Measurements from ENCODE around the gene CHAC2. TPM values are rescaled to one million over a fixed set of nuclear protein-coding genes. Genes with fewer than 3 reads are reported as not detected.

CHAC2 gene
- total RNA-seq, 1 donor from 2014 or later: 2.9 TPM

DNA sequence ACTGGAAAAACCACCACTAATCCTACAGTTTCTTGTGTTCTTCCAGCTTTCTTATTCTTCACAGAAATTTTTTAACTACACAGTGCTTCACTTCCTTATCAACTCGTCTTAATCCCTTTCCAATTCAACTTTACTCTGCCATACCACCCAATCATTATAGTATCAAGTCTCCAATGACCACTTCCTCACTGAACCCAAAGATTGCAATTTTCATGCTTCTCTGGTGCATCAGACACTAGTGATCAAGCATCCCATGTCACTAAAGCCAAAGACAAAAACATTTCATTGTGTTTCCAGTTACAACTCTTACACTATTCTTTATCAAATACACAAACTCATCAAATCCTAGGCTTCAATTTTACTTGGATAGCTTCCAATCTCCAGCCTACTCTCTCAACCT is 9.5 kb downstream of the CHAC2 start:
- DNase-seq (ENCODE audit: low spot score, unreplicated experiment): no peak
- Mint-ChIP-seq H3K9me3 (ENCODE audit: low read depth) (no peaks in the 10 kb centered on the region), H3K36me3 (ENCODE audit: insufficient read depth) (peaks cover 11% of the 10 kb centered on the region), H3K4me1 (ENCODE audit: low read depth) (no peaks in the 10 kb centered on the region), H3K27ac (peak overlapping the region; percentile 12), H3K27me3 (no peaks in the 10 kb centered on the region), H3K4me3 (ENCODE audit: low read depth) (no peak overlapping the region)
- TF ChIP-seq, protein P1, sequence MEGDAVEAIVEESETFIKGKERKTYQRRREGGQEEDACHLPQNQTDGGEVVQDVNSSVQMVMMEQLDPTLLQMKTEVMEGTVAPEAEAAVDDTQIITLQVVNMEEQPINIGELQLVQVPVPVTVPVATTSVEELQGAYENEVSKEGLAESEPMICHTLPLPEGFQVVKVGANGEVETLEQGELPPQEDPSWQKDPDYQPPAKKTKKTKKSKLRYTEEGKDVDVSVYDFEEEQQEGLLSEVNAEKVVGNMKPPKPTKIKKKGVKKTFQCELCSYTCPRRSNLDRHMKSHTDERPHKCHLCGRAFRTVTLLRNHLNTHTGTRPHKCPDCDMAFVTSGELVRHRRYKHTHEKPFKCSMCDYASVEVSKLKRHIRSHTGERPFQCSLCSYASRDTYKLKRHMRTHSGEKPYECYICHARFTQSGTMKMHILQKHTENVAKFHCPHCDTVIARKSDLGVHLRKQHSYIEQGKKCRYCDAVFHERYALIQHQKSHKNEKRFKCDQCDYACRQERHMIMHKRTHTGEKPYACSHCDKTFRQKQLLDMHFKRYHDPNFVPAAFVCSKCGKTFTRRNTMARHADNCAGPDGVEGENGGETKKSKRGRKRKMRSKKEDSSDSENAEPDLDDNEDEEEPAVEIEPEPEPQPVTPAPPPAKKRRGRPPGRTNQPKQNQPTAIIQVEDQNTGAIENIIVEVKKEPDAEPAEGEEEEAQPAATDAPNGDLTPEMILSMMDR (IDR thresholded peaks at IDR 0.05; ENCODE audit: unreplicated experiment): no peak

DNA sequence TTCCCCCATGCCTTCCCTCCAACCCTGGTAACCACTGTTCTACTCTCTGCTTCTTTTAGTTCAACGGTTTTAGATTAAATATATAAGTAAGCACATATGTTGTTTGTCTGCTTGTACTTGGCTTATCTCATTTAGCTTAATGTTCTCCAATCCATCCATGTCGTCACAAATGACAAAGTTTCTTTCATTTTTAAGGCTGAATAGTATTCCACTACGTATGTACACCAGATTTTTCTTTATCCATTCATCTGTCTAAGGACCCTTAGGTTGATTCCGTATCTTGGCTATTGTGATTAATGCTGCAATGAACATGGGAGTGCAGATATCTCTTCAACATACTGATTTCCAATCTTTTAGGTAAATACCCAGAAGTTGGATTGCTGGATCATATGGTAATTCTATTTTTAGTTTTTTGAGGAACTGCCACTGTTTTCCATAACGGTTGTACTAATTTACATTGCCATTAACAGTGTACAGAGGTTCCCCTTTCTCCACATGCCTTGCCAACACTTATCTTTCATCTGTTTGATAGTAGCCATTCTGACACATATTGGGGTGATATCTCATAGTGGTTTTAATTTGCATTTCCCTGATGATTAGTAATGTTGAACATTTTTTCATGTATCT is 11.0 kb downstream of the CHAC2 start:
- H3K9me3 Mint-ChIP-seq (ENCODE audit: low read depth): no peaks in the 10 kb centered on the region
- no peaks in the 10 kb centered on the region for H3K4me1 Mint-ChIP-seq (ENCODE audit: low read depth)
- TF ChIP-seq, protein P1 (IDR thresholded peaks at IDR 0.05; ENCODE audit: unreplicated experiment): no peak
- DNase-seq (ENCODE audit: low spot score, unreplicated experiment): no peak
- no peak overlapping the region for H3K4me3 Mint-ChIP-seq (ENCODE audit: low read depth)
- no peaks in the 10 kb centered on the region for H3K27me3 Mint-ChIP-seq
- H3K27ac Mint-ChIP-seq: no peak overlapping the region
- H3K36me3 Mint-ChIP-seq (ENCODE audit: insufficient read depth): peaks cover 9% of the 10 kb centered on the region

DNA sequence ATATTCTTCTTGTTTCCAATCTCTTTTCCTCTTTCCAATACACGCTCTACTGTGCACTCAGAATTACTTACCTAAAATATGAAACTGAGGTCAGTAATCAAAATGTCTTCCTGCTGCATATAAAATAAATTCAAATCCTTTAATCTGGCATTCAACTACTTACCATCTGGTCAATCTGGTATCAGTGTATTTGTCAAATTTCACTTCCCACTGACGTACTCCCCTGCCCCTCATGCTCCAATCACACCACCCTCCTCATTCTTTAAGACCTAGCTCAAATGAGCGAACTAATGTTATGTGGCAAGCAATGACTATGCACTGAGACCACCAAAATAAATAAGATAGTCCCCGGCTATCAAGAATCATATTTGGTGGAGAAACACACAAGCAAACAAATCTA is 12.5 kb downstream of the CHAC2 start:
- H3K27me3 Mint-ChIP-seq: no peaks in the 10 kb centered on the region
- H3K27ac Mint-ChIP-seq: no peak overlapping the region

DNA sequence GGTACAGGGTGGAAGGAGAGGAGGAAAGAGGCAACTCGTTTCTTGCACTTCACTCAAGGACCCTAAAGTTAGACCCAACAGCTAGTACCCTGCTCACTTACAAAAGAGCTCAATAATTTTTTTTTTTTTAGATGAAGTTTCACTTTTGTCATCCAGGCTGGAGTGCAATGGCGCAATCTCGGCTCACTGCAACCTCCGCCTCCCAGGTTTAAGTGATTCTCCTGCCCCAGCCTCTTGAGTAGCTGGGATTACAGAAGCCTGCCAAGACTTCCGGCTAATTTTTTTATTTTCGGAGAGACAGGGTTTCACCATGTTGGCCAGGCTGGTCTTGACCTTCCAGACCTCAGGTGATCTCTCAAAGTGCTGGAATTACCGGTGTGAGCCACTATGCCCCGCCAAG is 15.1 kb downstream of the CHAC2 start:
- no peak for DNase-seq (ENCODE audit: low spot score, unreplicated experiment)
- H3K4me1 Mint-ChIP-seq (ENCODE audit: low read depth): peaks cover 17% of the 10 kb centered on the region
- H3K36me3 Mint-ChIP-seq (ENCODE audit: insufficient read depth): peaks cover 9% of the 10 kb centered on the region
- no peaks in the 10 kb centered on the region for H3K9me3 Mint-ChIP-seq (ENCODE audit: low read depth)
- TF ChIP-seq, protein P1 (IDR thresholded peaks at IDR 0.05; ENCODE audit: unreplicated experiment): no peak
- no peak overlapping the region for H3K27ac Mint-ChIP-seq
- no peaks in the 10 kb centered on the region for H3K27me3 Mint-ChIP-seq
- H3K4me3 Mint-ChIP-seq (ENCODE audit: low read depth): no peak overlapping the region

More for the DNA sequence above, 12.5 kb downstream of the CHAC2 start:
- peaks cover 7% of the 10 kb centered on the region for H3K4me1 Mint-ChIP-seq (ENCODE audit: low read depth)
- no peak overlapping the region for H3K4me3 Mint-ChIP-seq (ENCODE audit: low read depth)
- TF ChIP-seq, protein P1 (IDR thresholded peaks at IDR 0.05; ENCODE audit: unreplicated experiment): no peak
- no peaks in the 10 kb centered on the region for H3K9me3 Mint-ChIP-seq (ENCODE audit: low read depth)
- DNase-seq (ENCODE audit: low spot score, unreplicated experiment): no peak
- H3K36me3 Mint-ChIP-seq (ENCODE audit: insufficient read depth): peaks cover 9% of the 10 kb centered on the region

DNA sequence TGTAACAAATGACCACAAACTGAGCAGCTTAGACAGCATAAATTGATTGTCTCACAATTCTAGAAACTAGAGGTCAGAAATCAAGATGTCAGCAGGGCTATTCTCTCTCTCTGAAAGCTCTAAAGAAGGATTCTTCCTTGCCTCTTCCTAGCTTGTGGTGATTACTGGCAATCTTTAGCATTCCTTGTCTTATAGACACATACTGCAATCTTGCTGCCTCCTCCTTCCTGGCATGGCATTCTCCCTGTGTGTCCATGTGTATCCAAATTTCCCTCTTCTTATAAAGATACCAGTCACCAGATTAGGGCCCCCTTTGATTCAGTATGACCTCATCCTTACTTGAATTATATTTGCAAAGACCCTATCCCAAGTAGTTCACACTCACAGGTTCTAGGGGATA is 16.8 kb downstream of the CHAC2 start:
- Mint-ChIP-seq H3K4me1 (ENCODE audit: low read depth) (peaks cover 25% of the 10 kb centered on the region), H3K27me3 (no peaks in the 10 kb centered on the region), H3K9me3 (ENCODE audit: low read depth) (no peaks in the 10 kb centered on the region), H3K4me3 (ENCODE audit: low read depth) (peak overlapping the region; percentile 91), H3K36me3 (ENCODE audit: insufficient read depth) (peaks cover 3% of the 10 kb centered on the region), H3K27ac (peak overlapping the region; percentile 99)
- DNase-seq (ENCODE audit: low spot score, unreplicated experiment): no peak
- TF ChIP-seq, protein P1 (IDR thresholded peaks at IDR 0.05; ENCODE audit: unreplicated experiment): no peak

Data from progenitor cell of endocrine pancreas (in vitro differentiated cells).